Pancreas (tissue), 10 donors: ENCODE measurements around the gene PFDN4. TPM values are rescaled to one million over a fixed set of nuclear protein-coding genes. Genes with fewer than 3 reads are reported as not detected.

Source experiments
- ATAC-seq, 4 donors: fragments of 200-7000 bp; cut with Tn5 transposase; one replicate each; pipeline versions ENCODE4 v1.8.0 to v1.9.1; 2020; ENCODE audit warnings: mild to moderate bottlenecking in 4 of 4, moderate library complexity in 4 of 4
- DNase-seq, 6 donors: peaks; one replicate each; pipeline ENCODE4 v3.0.0-alpha.2; 2020
- FAIRE-seq: peaks from 2 replicates; lab custom pipeline; 2012; peaks lifted over from hg19 to GRCh38; lab: Jason Lieb, UNC
- H3K27ac ChIP-seq, 4 donors: fragments of 200-600 bp; sonication (generic); 1 replicate in 3 of 4; 2 replicates in 1 of 4; pipeline versions ENCODE4 v1.5.0 to v1.8.0; 2020
- H3K27me3 ChIP-seq, 4 donors: fragments of 200-600 bp; one replicate each; pipeline ENCODE4 v1.8.0; 2021
- H3K36me3 ChIP-seq, 3 donors: fragments of 200-600 bp; sonication (generic) in 1 of 3; one replicate each; pipeline versions ENCODE4 v1.5.0 to v1.8.0; 2020 to 2021
- H3K4me1 ChIP-seq, 3 donors: fragments of 200-600 bp; one replicate each; pipeline ENCODE4 v1.8.0; 2021
- H3K4me3 ChIP-seq, 4 donors: fragments of 200-600 bp; sonication (generic) in 2 of 4; one replicate each; pipeline versions ENCODE4 v1.5.0 to v1.8.0; 2020 to 2021
- H3K9me3 ChIP-seq, 4 donors: fragments of 200-600 bp; one replicate each; pipeline ENCODE4 v1.8.0; 2021
- CTCF ChIP-seq, 4 donors: fragments of 200-600 bp; sonication (generic) in 3 of 4; IDR thresholded peaks; one replicate each; pipeline versions ENCODE4 v1.5.0 to v1.8.0; 2021; ENCODE audit warnings: antibody characterized with exemption in 4 of 4
- WGBS, 2 donors: extraction: QIAGEN DNeasy Blood & Tissue Kit; methylation state at CpG; one replicate each; pipeline ENCODE4 v1.1.7; 2013; 5-methylcytosine and 5-hydroxymethylcytosine counted together
- intact Hi-C, 3 donors: fragments of 100-400 bp; cut with DNase I; formaldehyde crosslinking; loops; one replicate each; pipeline versions ENCODE4 v1.11.1 to v1.14.2; 2022
- polyA plus RNA-seq, 2 donors: library from polyadenylated mRNA; stranded (reverse); fragments of 200-250 nt; gene quantifications; one replicate each; pipeline ENCODE4 v1.2.3, GENCODE V29; 2013
- total RNA-seq, 6 donors: library from RNA; stranded (reverse); fragmentation: NEBNext Ultra II Directional in 4 of 6; extraction: Animal tissue kit (Norgen Biotek cat#: 25700) in 4 of 6; gene quantifications; one replicate each; pipeline versions ENCODE4 v1.2.1 to v1.2.4, GENCODE V29; 2021 to 2023
- donor health status: healthy with polysubstance abuse.
- donor health status: DM: no; HTN: no; CAD: no; lungs with moderate emphysema.
- donor health status: DM: no; HTN: no; CAD: no.
- donor health status: control.
- donor health status: control.
- donor health status: Bipolar disorder and iron deficiency.
- donor health status: DM: yes; HTN: yes; CAD: no.
- donor health status: DM: no; HTN: no; CAD: no.
- donor health status: DM: no; HTN: no; CAD: no.
- donor health status: DM: yes; HTN: yes; CAD: no.

Gene PFDN4
- total and polyA plus RNA-seq, 8 donors: 7.7 to 32.9 (median 10.5) TPM

- no peak within 1 kb of the TSS for H3K27ac ChIP-seq
- peak in 2 of 4 donors; percentile 17 to 37 for ATAC-seq
Measured at GRCh38 chr20:54173653-54174456, 34.0 kb upstream of the PFDN4 start, which contains the start of gene CYP24A1. Gene CYP24A1 (minus strand): TSS chr20:54173986. CDS start chr20:54173579, 407 bp downstream.

GRCh38 chr20:54174457-54175175 is 33.3 kb upstream of the PFDN4 start:
- DNase-seq (no peak), ATAC-seq (no peak), FAIRE-seq (no peak)
- Histone ChIP-seq H3K27me3 (peaks cover 0 to 24% (median 0%) of the 10 kb centered on the region in 4 donors), H3K4me1 (no peaks in the 10 kb centered on the region), H3K36me3 (no peaks in the 10 kb centered on the region), H3K27ac (no peak overlapping the region), H3K4me3 (peak overlapping the region in 1 of 4 donors; percentile 7), H3K9me3 (no peaks in the 10 kb centered on the region)
- 11 to 32% methylated on average over 18 of the region's 18 CpGs for WGBS, 2 donors
- no peak for TF ChIP-seq CTCF (IDR thresholded peaks at IDR 0.05)
- intact Hi-C loops: no loop called here

More at GRCh38 chr20:54173653-54174456, 34.0 kb upstream of the PFDN4 start, which contains the start of gene CYP24A1:
- DNase-seq: peak in 1 of 6 donors; percentile 60
- intact Hi-C loops: no loop called here
- H3K4me1 ChIP-seq: no peaks in the 10 kb centered on the region
- H3K9me3 ChIP-seq: no peaks in the 10 kb centered on the region
- H3K27me3 ChIP-seq: peaks cover 0 to 24% (median 0%) of the 10 kb centered on the region in 4 donors
- WGBS, 2 donors: 1% methylated on average over 49 to 61 of the region's 61 CpGs
- H3K36me3 ChIP-seq: no peaks in the 10 kb centered on the region
- TF ChIP-seq CTCF (IDR thresholded peaks at IDR 0.05): no peak
- peak within 1 kb of the TSS in 1 of 4 donors; percentile 7 for H3K4me3 ChIP-seq
- no peak for FAIRE-seq

- no peak overlapping the region for H3K27ac ChIP-seq
- TF ChIP-seq CTCF (IDR thresholded peaks at IDR 0.05): no peak
- DNase-seq: no peak
- WGBS, 2 donors: 73 to 87% methylated on average over 2 of the region's 2 CpGs
- H3K9me3 ChIP-seq: no peaks in the 10 kb centered on the region
- H3K4me1 ChIP-seq: no peaks in the 10 kb centered on the region
- H3K4me3 ChIP-seq: no peak overlapping the region
- H3K27me3 ChIP-seq: peaks cover 0 to 18% (median 0%) of the 10 kb centered on the region in 4 donors
- no peaks in the 10 kb centered on the region for H3K36me3 ChIP-seq
- no peak for FAIRE-seq
- intact Hi-C loops: no loop called here
- ATAC-seq: no peak
Measured at GRCh38 chr20:54176610-54177009, 31.3 kb upstream of the PFDN4 start.

- H3K36me3 ChIP-seq: no peaks in the 10 kb centered on the region
- TF ChIP-seq CTCF (IDR thresholded peaks at IDR 0.05): no peak
- no peak for ATAC-seq
- no peak overlapping the region for H3K27ac ChIP-seq
- 77 to 78% methylated on average over 6 of the region's 6 CpGs for WGBS, 2 donors
- no peak for DNase-seq
- H3K27me3 ChIP-seq: peaks cover 0 to 18% (median 0%) of the 10 kb centered on the region in 4 donors
- no peaks in the 10 kb centered on the region for H3K9me3 ChIP-seq
- intact Hi-C loops: no loop called here
- no peak for FAIRE-seq
- no peaks in the 10 kb centered on the region for H3K4me1 ChIP-seq
- no peak overlapping the region for H3K4me3 ChIP-seq
Measured at GRCh38 chr20:54177378-54177777, 30.5 kb upstream of the PFDN4 start.
